Liver (tissue), 3 donors: ENCODE data around the gene MYBPC2.

ENCODE experiments used
- FOXA1 ChIP-seq: IDR thresholded peaks from 2 replicates; pipeline ENCODE4 v1.6.1; 2016; ENCODE audit warnings: antibody characterized with exemption
- GABPA ChIP-seq, 2 donors: IDR thresholded peaks in 1 of 2; conservative IDR thresholded peaks in 1 of 2; 2 replicates each; pipeline ENCODE4 v1.6.1; 2016; ENCODE audit warnings: antibody characterized with exemption in 2 of 2, mild to moderate bottlenecking in 1 of 2, moderate library complexity in 1 of 2
- MAX ChIP-seq: IDR thresholded peaks from 2 replicates; pipeline ENCODE4 v1.6.1; 2016; ENCODE audit warnings: antibody characterized with exemption
- REST ChIP-seq: IDR thresholded peaks from 2 replicates; pipeline ENCODE4 v1.6.1; 2016; ENCODE audit warnings: antibody characterized with exemption, mild to moderate bottlenecking
- YY1 ChIP-seq: IDR thresholded peaks from 2 replicates; pipeline ENCODE4 v1.6.1; 2016; ENCODE audit warnings: antibody characterized with exemption, mild to moderate bottlenecking
- TF ChIP-seq, protein P1 (sequence below): fragments of 150-350 bp; IDR thresholded peaks from 2 replicates; pipeline ENCODE4 v1.5.1; 2017; ENCODE audit warnings: improper control_type of control experiment, low read depth, low read length; ENCODE audit not compliant: missing input control
- TF ChIP-seq, protein P2 (sequence below): IDR thresholded peaks from 2 replicates; pipeline ENCODE4 v1.6.1; 2016; ENCODE audit warnings: antibody characterized with exemption
- donor health status: healthy.
- donor health status: healthy.

- TF ChIP-seq, protein P1, sequence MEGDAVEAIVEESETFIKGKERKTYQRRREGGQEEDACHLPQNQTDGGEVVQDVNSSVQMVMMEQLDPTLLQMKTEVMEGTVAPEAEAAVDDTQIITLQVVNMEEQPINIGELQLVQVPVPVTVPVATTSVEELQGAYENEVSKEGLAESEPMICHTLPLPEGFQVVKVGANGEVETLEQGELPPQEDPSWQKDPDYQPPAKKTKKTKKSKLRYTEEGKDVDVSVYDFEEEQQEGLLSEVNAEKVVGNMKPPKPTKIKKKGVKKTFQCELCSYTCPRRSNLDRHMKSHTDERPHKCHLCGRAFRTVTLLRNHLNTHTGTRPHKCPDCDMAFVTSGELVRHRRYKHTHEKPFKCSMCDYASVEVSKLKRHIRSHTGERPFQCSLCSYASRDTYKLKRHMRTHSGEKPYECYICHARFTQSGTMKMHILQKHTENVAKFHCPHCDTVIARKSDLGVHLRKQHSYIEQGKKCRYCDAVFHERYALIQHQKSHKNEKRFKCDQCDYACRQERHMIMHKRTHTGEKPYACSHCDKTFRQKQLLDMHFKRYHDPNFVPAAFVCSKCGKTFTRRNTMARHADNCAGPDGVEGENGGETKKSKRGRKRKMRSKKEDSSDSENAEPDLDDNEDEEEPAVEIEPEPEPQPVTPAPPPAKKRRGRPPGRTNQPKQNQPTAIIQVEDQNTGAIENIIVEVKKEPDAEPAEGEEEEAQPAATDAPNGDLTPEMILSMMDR = no peak
- TF ChIP-seq GABPA (IDR thresholded peaks at IDR 0.05 in 1 of 2, conservative IDR thresholded peaks at IDR 0.05 in 1 of 2) = no peak
- no peak for TF ChIP-seq MAX
- no peak for TF ChIP-seq REST
- TF ChIP-seq, protein P2, sequence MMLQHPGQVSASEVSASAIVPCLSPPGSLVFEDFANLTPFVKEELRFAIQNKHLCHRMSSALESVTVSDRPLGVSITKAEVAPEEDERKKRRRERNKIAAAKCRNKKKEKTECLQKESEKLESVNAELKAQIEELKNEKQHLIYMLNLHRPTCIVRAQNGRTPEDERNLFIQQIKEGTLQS = no peak
- no peak for TF ChIP-seq FOXA1
- no peak for TF ChIP-seq YY1
These were observed 61.7 kb downstream of the MYBPC2 start for GRCh38 chr19:50494186-50495019.
